GM19395 (cell line): ENCODE data around the gene ADGRA1.
"Not testable (repeated sequence)": the region's sequence is repeated elsewhere in the genome, so short reads cannot be mapped to it uniquely, and the experiment has no call there.

ENCODE experiments used
- ATAC-seq: cut with Tn5 transposase; IDR thresholded peaks from one replicate; pipeline ENCODE4 v1.9.1; 2021; ENCODE audit warnings: mild to moderate bottlenecking, moderate library complexity; ENCODE audit not compliant: unreplicated experiment

The ADGRA1 gene

GRCh38 chr10:133141144-133141957, 53.6 kb downstream of the ADGRA1 start:
- no peak for ATAC-seq

- no peak for ATAC-seq
Observed at GRCh38 chr10:133141958-133142340, 54.2 kb downstream of the ADGRA1 start.

- ATAC-seq, result no peak
Observed at GRCh38 chr10:133142523-133143199, 54.9 kb downstream of the ADGRA1 start.

GRCh38 chr10:133143200-133143533, 55.4 kb downstream of the ADGRA1 start:
- no peak for ATAC-seq

GRCh38 chr10:133143546-133143945, 55.8 kb downstream of the ADGRA1 start:
- ATAC-seq, result no peak

- ATAC-seq, result no peak
Observed at GRCh38 chr10:133144771-133145170, 57.0 kb downstream of the ADGRA1 start.

- no peak for ATAC-seq
Observed at GRCh38 chr10:133150226-133150625, 62.5 kb downstream of the ADGRA1 start.

GRCh38 chr10:133150656-133151055, 62.9 kb downstream of the ADGRA1 start:
- no peak for ATAC-seq

GRCh38 chr10:133151071-133151470, 63.3 kb downstream of the ADGRA1 start:
- not testable (repeated sequence) for ATAC-seq

GRCh38 chr10:133151543-133151972, 63.8 kb downstream of the ADGRA1 start:
- no peak for ATAC-seq

- ATAC-seq, result no peak
Observed at GRCh38 chr10:133154411-133154810, 66.7 kb downstream of the ADGRA1 start.

- ATAC-seq, result no peak
Observed at GRCh38 chr10:133154996-133155778, 67.5 kb downstream of the ADGRA1 start.

- ATAC-seq, result no peak
Observed at GRCh38 chr10:133156674-133157579, 69.2 kb downstream of the ADGRA1 start.

- no peak for ATAC-seq
Observed at GRCh38 chr10:133157662-133158436, 70.1 kb downstream of the ADGRA1 start.

GRCh38 chr10:133158437-133158755, 70.7 kb downstream of the ADGRA1 start:
- ATAC-seq, result no peak

- ATAC-seq, result no peak
Observed at GRCh38 chr10:133158756-133159610, 71.3 kb downstream of the ADGRA1 start.

GRCh38 chr10:133159611-133159949, 71.9 kb downstream of the ADGRA1 start:
- no peak for ATAC-seq

- no peak for ATAC-seq
Observed at GRCh38 chr10:133159950-133160825, 72.5 kb downstream of the ADGRA1 start, which contains the start of gene KNDC1. TSS of gene KNDC1 (plus strand) at chr10:133160219. CDS start at chr10:133160468, 249 bp downstream.
